Common myeloid progenitor, CD34-positive (primary cell): Measurements from ENCODE around the gene PIP4K2A.
"Not testable (repeated sequence)": the region's sequence is repeated elsewhere in the genome, so short reads cannot be mapped to it uniquely, and the experiment has no call there.

Experiments
- CTCF ChIA-PET: fragments of 350-600 bp; sonication (Branson Sonifier 250); formaldehyde crosslinking; loops from one replicate; lab custom pipeline; 2021; ENCODE audit warnings: antibody characterized with exemption; lab: Charles Lee
- POLR2A ChIA-PET: fragments of 350-600 bp; sonication (Branson Sonifier 250); formaldehyde crosslinking; loops from one replicate; lab custom pipeline; 2021; ENCODE audit warnings: antibody characterized with exemption; lab: Charles Lee
- DNase-seq, 3 donors: peaks; one replicate each; pipeline versions ENCODE4 v3.0.0 to v3.0.0-alpha.2; 2013
- H3K27ac ChIP-seq, 2 experiments: 1 replicate in 1 of 2; 2 replicates in 1 of 2; pipeline ENCODE4 v1.7.0; 2013; ENCODE audit warnings: inconsistent platforms in 2 of 2, low read length in 2 of 2, mild to moderate bottlenecking in 2 of 2, low read depth in 1 of 2, moderate library complexity in 1 of 2; ENCODE audit not compliant: severe bottlenecking in 2 of 2, insufficient read depth in 1 of 2, poor library complexity in 1 of 2
- H3K27me3 ChIP-seq, 5 experiments: replicated peaks in 2 of 5; 1 replicate in 3 of 5; 2 replicates in 2 of 5; pipeline versions ENCODE4 v1.6.1 to v1.7.0; 2013; ENCODE audit warnings: low read length in 4 of 5, mild to moderate bottlenecking in 2 of 5, moderate library complexity in 2 of 5, inconsistent platforms in 1 of 5; ENCODE audit not compliant: insufficient read depth in 5 of 5, control insufficient read depth in 4 of 5
- H3K36me3 ChIP-seq, 4 experiments: 1 replicate in 2 of 4; 2 replicates in 2 of 4; pipeline versions ENCODE4 v1.6.1 to v1.7.0; 2013; ENCODE audit warnings: low read length in 3 of 4, control low read depth in 1 of 4, mild to moderate bottlenecking in 1 of 4; ENCODE audit not compliant: control insufficient read depth in 4 of 4, insufficient read depth in 4 of 4
- H3K4me1 ChIP-seq, 4 experiments: 1 replicate in 3 of 4; 2 replicates in 1 of 4; pipeline versions ENCODE4 v1.6.1 to v1.7.1; 2013; ENCODE audit warnings: low read length in 3 of 4, mild to moderate bottlenecking in 3 of 4, control low read depth in 1 of 4, inconsistent platforms in 1 of 4, moderate library complexity in 1 of 4; ENCODE audit not compliant: control insufficient read depth in 4 of 4, insufficient read depth in 4 of 4; ENCODE audit errors: control extremely low read depth in 1 of 4
- H3K4me3 ChIP-seq, 7 experiments: 1 replicate in 4 of 7; 2 replicates in 3 of 7; pipeline versions ENCODE4 v1.5.1 to v1.7.0; 2013; ENCODE audit warnings: mild to moderate bottlenecking in 7 of 7, low read length in 6 of 7, moderate library complexity in 6 of 7, inconsistent platforms in 2 of 7, low read depth in 2 of 7, control low read depth in 1 of 7; ENCODE audit not compliant: insufficient read depth in 4 of 7, control insufficient read depth in 1 of 7; ENCODE audit errors: extremely low read depth in 1 of 7
- H3K9me3 ChIP-seq, 5 experiments: 1 replicate in 4 of 5; 2 replicates in 1 of 5; pipeline versions ENCODE4 v1.6.1 to v1.7.1; 2013; ENCODE audit warnings: low read length in 4 of 5, mild to moderate bottlenecking in 2 of 5, inconsistent platforms in 1 of 5, low read depth in 1 of 5, moderate library complexity in 1 of 5; ENCODE audit not compliant: control insufficient read depth in 4 of 5, insufficient read depth in 2 of 5; ENCODE audit errors: control extremely low read depth in 1 of 5
- WGBS: methylation state at CpG from one replicate; pipeline ENCODE4 v1.1.5; 2013; ENCODE audit not compliant: insufficient coverage; 5-methylcytosine and 5-hydroxymethylcytosine counted together

Gene PIP4K2A

DNA sequence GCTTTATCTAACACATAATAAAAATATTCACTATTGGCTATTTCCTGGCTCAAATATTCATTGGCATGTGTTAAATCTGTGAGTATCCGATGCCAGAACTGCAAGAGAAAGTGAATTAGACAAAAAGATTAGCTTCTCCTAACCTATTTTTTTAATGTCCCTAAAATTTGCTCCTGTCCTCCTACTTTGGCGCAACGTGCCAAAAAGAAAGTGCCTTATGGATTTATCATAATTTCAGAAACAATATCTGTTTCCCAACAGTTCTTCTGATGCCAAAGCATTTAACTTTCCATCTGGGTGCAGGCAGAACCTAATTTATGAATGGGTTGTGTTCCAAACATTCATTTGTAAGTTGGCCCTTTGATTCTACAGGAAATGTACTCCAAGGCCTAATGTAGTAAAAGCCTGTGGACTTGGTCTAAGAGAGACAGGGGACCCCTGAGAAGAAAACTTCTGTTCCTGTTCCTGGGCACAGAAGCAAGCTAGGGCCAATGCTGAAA is 15.4 kb downstream of the PIP4K2A start:
- ChIA-PET CTCF (no interaction called here), POLR2A (no interaction called here)
- no peak for DNase-seq
- no peaks in the 10 kb centered on the region for H3K9me3 ChIP-seq
- peaks cover 0 to 14% (median 2%) of the 10 kb centered on the region in 4 experiments for H3K36me3 ChIP-seq
- H3K27ac ChIP-seq: no peak overlapping the region
- H3K27me3 ChIP-seq: no peaks in the 10 kb centered on the region
- H3K4me3 ChIP-seq: no peak overlapping the region
- WGBS: 100% methylated on average over 3 of the region's 3 CpGs
- H3K4me1 ChIP-seq: peaks cover 0 to 6% (median 3%) of the 10 kb centered on the region in 4 experiments

DNA sequence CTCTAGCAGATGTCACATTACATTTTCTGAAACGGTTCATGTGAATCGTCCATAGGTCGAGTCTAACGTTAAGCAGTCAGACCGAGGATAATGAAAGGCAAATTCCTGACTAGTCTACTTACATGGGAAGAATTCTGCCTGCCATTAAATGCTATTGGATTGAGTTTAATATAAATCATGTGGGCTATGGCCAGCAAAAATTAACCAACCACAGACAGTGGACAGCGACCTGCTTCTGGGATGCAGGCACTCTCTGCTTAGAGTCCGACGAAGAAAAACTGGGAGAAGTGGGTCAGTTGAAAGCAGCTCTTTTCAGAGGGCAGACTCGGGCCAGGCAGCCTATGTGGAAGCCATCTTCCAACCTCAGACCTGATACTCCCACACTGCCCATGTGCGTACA is 16.6 kb downstream of the PIP4K2A start:
- peaks cover 0 to 12% (median 0%) of the 10 kb centered on the region in 4 experiments for H3K36me3 ChIP-seq
- ChIA-PET CTCF (interaction anchor here (0.5 to 1.8 kb wide), 4 partner anchors 15 to 124 kb away, joined by 3 to 5 read pairs (median 4); no protein-coding TSS in a partner anchor), POLR2A (no interaction called here)
- H3K4me3 ChIP-seq: no peak overlapping the region
- WGBS: 96% methylated on average over 4 of the region's 10 CpGs
- H3K9me3 ChIP-seq: no peaks in the 10 kb centered on the region
- no peaks in the 10 kb centered on the region for H3K27me3 ChIP-seq
- H3K27ac ChIP-seq: no peak overlapping the region
- peaks cover 0 to 14% (median 8%) of the 10 kb centered on the region in 4 experiments for H3K4me1 ChIP-seq
- no peak for DNase-seq

DNA sequence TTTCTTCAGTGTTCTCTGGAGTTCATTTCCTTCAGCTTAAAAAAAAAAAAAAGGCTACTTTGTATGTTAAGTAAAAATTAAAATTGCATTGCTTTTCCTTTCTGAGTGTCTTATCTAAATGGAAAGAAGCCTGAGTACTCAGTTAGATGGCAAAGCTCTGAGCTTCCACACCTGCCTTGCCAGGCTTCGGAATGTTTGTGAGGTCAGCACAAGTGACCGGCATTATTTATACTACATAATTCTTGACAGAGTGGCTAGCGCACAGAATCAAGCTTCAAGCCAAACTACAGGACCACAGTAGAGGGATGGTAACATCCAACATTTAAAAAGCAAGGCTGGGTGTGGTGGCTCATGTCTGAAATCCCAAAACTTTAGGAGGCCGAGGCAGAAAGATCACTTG is 17.3 kb downstream of the PIP4K2A start:
- no peak overlapping the region for H3K27ac ChIP-seq
- 100% methylated on average over 1 of the region's 4 CpGs for WGBS
- POLR2A ChIA-PET: no interaction called here

DNA sequence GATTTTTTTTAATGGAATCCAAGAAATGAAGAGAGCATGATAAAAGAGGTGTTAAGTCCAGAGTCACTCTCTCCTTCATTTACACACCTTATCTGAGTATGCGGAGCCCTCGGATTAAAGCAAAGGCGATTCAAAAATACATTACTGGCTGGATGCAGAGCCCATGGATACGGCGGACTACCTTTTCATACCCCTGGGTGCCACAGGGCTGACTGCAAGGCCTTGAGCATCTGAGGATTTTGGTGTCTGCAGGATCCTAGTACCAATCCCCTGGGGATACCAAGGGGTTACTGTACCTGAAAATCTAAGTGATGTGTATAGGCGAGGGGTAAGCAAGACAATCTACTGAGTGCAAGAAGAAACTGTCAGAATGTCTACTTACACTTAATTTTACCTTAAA is 20.5 kb downstream of the PIP4K2A start:
- no peaks in the 10 kb centered on the region for H3K27me3 ChIP-seq
- WGBS: 98% methylated on average over 5 of the region's 6 CpGs
- H3K4me3 ChIP-seq: no peak overlapping the region
- peaks cover 0 to 6% (median 0%) of the 10 kb centered on the region in 5 experiments for H3K9me3 ChIP-seq
- peaks cover 3 to 12% (median 4%) of the 10 kb centered on the region in 4 experiments for H3K36me3 ChIP-seq
- H3K4me1 ChIP-seq: peaks cover 0 to 20% (median 13%) of the 10 kb centered on the region in 4 experiments
- ChIA-PET CTCF (interaction anchor here (0.6 to 1.2 kb wide), 3 partner anchors 10 to 199 kb away, joined by 3 read pairs; no protein-coding TSS in a partner anchor), POLR2A (no interaction called here)
- DNase-seq: no peak
- peak overlapping the region in 1 of 2 experiments; percentile 69 for H3K27ac ChIP-seq

More for the DNA sequence above, 17.3 kb downstream of the PIP4K2A start:
- H3K9me3 ChIP-seq: peaks cover 0 to 6% (median 0%) of the 10 kb centered on the region in 5 experiments
- no peak overlapping the region for H3K4me3 ChIP-seq
- DNase-seq: no peak
- no peaks in the 10 kb centered on the region for H3K27me3 ChIP-seq
- H3K4me1 ChIP-seq: peaks cover 0 to 14% (median 8%) of the 10 kb centered on the region in 4 experiments
- peaks cover 3 to 15% (median 4%) of the 10 kb centered on the region in 4 experiments for H3K36me3 ChIP-seq
- CTCF ChIA-PET: interaction anchor here (0.7 to 1.8 kb wide), 6 partner anchors 11 to 123 kb away, joined by 3 to 5 read pairs (median 4); no protein-coding TSS in a partner anchor

DNA sequence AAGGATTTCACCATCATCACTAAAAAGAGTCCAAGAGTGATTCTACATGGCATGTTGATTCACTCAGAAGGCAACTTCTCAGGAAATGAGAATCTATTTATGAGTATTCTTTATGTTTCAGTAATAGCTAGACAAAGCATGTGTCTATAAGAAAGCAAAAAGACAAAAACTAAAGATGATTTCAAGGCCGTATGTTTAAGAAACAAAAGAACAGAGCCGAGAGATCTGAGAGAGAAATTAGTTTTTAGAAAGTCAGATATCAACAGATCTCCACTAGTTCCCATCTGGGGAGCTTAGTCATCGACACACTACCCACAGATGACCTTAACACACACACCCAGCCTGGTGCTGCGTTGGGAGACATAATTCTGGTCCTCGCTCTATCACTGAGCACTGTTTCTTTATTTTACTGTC is 21.0 kb downstream of the PIP4K2A start:
- DNase-seq: peak in 2 of 3 donors; percentile 66 to 76
- CTCF ChIA-PET: interaction anchor here (0.6 to 2.8 kb wide), 6 partner anchors 9 to 199 kb away, joined by 3 to 11 read pairs (median 3); no protein-coding TSS in a partner anchor
- H3K4me3 ChIP-seq: no peak overlapping the region
- H3K27ac ChIP-seq: peak overlapping the region; percentile 23 to 69
- peaks cover 0 to 20% (median 13%) of the 10 kb centered on the region in 4 experiments for H3K4me1 ChIP-seq
- WGBS: 19% methylated on average over 4 of the region's 5 CpGs
- no peaks in the 10 kb centered on the region for H3K27me3 ChIP-seq
- POLR2A ChIA-PET: no interaction called here
- H3K9me3 ChIP-seq: peaks cover 0 to 6% (median 0%) of the 10 kb centered on the region in 5 experiments
- peaks cover 3 to 14% (median 4%) of the 10 kb centered on the region in 4 experiments for H3K36me3 ChIP-seq

DNA sequence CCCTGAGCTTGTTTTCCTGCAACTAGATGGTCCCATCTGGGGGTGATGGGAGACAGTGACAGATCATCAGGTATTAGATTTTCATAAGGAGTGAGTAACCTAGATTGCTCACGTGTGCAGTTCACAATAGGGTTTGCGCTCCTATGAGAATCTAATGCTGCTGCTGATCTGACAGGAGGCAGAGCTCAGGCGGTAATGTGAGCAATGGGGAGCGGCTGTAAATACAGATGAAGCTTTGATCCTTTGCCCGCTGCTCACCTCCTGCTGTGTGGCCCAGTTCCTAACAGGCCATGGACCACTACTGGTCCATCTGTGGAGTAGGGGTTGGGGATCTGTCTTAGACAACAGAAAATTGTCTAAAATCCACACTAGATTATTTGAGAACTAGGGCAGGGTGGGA is 22.3 kb downstream of the PIP4K2A start:
- H3K27me3 ChIP-seq, H3K27ac ChIP-seq, DNase-seq, POLR2A ChIA-PET, H3K4me3 ChIP-seq, H3K9me3 ChIP-seq: not testable (repeated sequence)
- 100% methylated on average over 5 of the region's 5 CpGs for WGBS
- Histone ChIP-seq H3K4me1 (peaks cover 0 to 18% (median 14%) of the 10 kb centered on the region in 4 experiments), H3K36me3 (peaks cover 3 to 14% (median 4%) of the 10 kb centered on the region in 4 experiments)
- CTCF ChIA-PET: interaction anchor here (0.6 to 2.8 kb wide), 8 partner anchors 9 to 992 kb away, joined by 3 to 11 read pairs (median 4); no protein-coding TSS in a partner anchor
